Common myeloid progenitor, CD34-positive (primary cell): ENCODE data around the gene TNNC2.

Experiments used
- CTCF ChIA-PET: fragments of 350-600 bp; sonication (Branson Sonifier 250); formaldehyde crosslinking; loops from one replicate; lab custom pipeline; 2021; ENCODE audit warnings: antibody characterized with exemption; lab: Charles Lee
- POLR2A ChIA-PET: fragments of 350-600 bp; sonication (Branson Sonifier 250); formaldehyde crosslinking; loops from one replicate; lab custom pipeline; 2021; ENCODE audit warnings: antibody characterized with exemption; lab: Charles Lee
- DNase-seq, 3 donors: peaks; one replicate each; pipeline versions ENCODE4 v3.0.0 to v3.0.0-alpha.2; 2013
- H3K27ac ChIP-seq, 2 experiments: 1 replicate in 1 of 2; 2 replicates in 1 of 2; pipeline ENCODE4 v1.7.0; 2013; ENCODE audit warnings: inconsistent platforms in 2 of 2, low read length in 2 of 2, mild to moderate bottlenecking in 2 of 2, low read depth in 1 of 2, moderate library complexity in 1 of 2; ENCODE audit not compliant: severe bottlenecking in 2 of 2, insufficient read depth in 1 of 2, poor library complexity in 1 of 2
- H3K27me3 ChIP-seq, 5 experiments: replicated peaks in 2 of 5; 1 replicate in 3 of 5; 2 replicates in 2 of 5; pipeline versions ENCODE4 v1.6.1 to v1.7.0; 2013; ENCODE audit warnings: low read length in 4 of 5, mild to moderate bottlenecking in 2 of 5, moderate library complexity in 2 of 5, inconsistent platforms in 1 of 5; ENCODE audit not compliant: insufficient read depth in 5 of 5, control insufficient read depth in 4 of 5
- H3K36me3 ChIP-seq, 4 experiments: 1 replicate in 2 of 4; 2 replicates in 2 of 4; pipeline versions ENCODE4 v1.6.1 to v1.7.0; 2013; ENCODE audit warnings: low read length in 3 of 4, control low read depth in 1 of 4, mild to moderate bottlenecking in 1 of 4; ENCODE audit not compliant: control insufficient read depth in 4 of 4, insufficient read depth in 4 of 4
- H3K4me1 ChIP-seq, 4 experiments: 1 replicate in 3 of 4; 2 replicates in 1 of 4; pipeline versions ENCODE4 v1.6.1 to v1.7.1; 2013; ENCODE audit warnings: low read length in 3 of 4, mild to moderate bottlenecking in 3 of 4, control low read depth in 1 of 4, inconsistent platforms in 1 of 4, moderate library complexity in 1 of 4; ENCODE audit not compliant: control insufficient read depth in 4 of 4, insufficient read depth in 4 of 4; ENCODE audit errors: control extremely low read depth in 1 of 4
- H3K4me3 ChIP-seq, 7 experiments: 1 replicate in 4 of 7; 2 replicates in 3 of 7; pipeline versions ENCODE4 v1.5.1 to v1.7.0; 2013; ENCODE audit warnings: mild to moderate bottlenecking in 7 of 7, low read length in 6 of 7, moderate library complexity in 6 of 7, inconsistent platforms in 2 of 7, low read depth in 2 of 7, control low read depth in 1 of 7; ENCODE audit not compliant: insufficient read depth in 4 of 7, control insufficient read depth in 1 of 7; ENCODE audit errors: extremely low read depth in 1 of 7
- H3K9me3 ChIP-seq, 5 experiments: 1 replicate in 4 of 5; 2 replicates in 1 of 5; pipeline versions ENCODE4 v1.6.1 to v1.7.1; 2013; ENCODE audit warnings: low read length in 4 of 5, mild to moderate bottlenecking in 2 of 5, inconsistent platforms in 1 of 5, low read depth in 1 of 5, moderate library complexity in 1 of 5; ENCODE audit not compliant: control insufficient read depth in 4 of 5, insufficient read depth in 2 of 5; ENCODE audit errors: control extremely low read depth in 1 of 5
- WGBS: methylation state at CpG from one replicate; pipeline ENCODE4 v1.1.5; 2013; ENCODE audit not compliant: insufficient coverage; 5-methylcytosine and 5-hydroxymethylcytosine counted together

The TNNC2 gene

GRCh38 chr20:45857882-45858216, 30.7 kb upstream of the TNNC2 start:
- peak overlapping the region; percentile 75 to 89 for H3K27ac ChIP-seq
- peaks cover 2 to 26% (median 24%) of the 10 kb centered on the region in 4 experiments for H3K4me1 ChIP-seq
- peaks cover 0 to 12% (median 8%) of the 10 kb centered on the region in 4 experiments for H3K36me3 ChIP-seq
- DNase-seq, result no peak
- H3K27me3 ChIP-seq, result no peaks in the 10 kb centered on the region
- peak overlapping the region; percentile 42 to 98 (median 91) for H3K4me3 ChIP-seq
- no peaks in the 10 kb centered on the region for H3K9me3 ChIP-seq
- ChIA-PET POLR2A (interaction anchor here (0.6 kb wide), 1 partner anchor 33 kb away, joined by 3 read pairs; no protein-coding TSS in a partner anchor), CTCF (interaction anchor here (1.4 kb wide), 1 partner anchor 10 kb away, joined by 4 read pairs; no protein-coding TSS in a partner anchor)
- 11% methylated on average over 5 of the region's 13 CpGs for WGBS

GRCh38 chr20:45857114-45857881, 30.2 kb upstream of the TNNC2 start, which contains the start of the genes ACOT8 and ZSWIM3:
Gene ACOT8, minus strand, starts transcription at chr20:45857392. Its CDS starts 77 bp downstream, at chr20:45857315.
Gene ZSWIM3, plus strand, starts transcription at chr20:45857614. Its CDS starts 212 bp downstream, at chr20:45857826.
- WGBS, result 0% methylated on average over 31 of the region's 36 CpGs
- H3K9me3 ChIP-seq, result no peaks in the 10 kb centered on the region
- DNase-seq, result peak; percentile 100
- ChIA-PET POLR2A (interaction anchor here (0.6 to 0.7 kb wide), 4 partner anchors 13 to 457 kb away, joined by 3 to 4 read pairs (median 3); no protein-coding TSS in a partner anchor), CTCF (interaction anchor here (0.8 to 1.4 kb wide), 5 partner anchors 11 to 104 kb away, joined by 3 to 4 read pairs (median 3); partner anchors contain the start of genes CTSA and NEURL2)
- peak within 1 kb of the TSS; percentile 75 to 89 for H3K27ac ChIP-seq
- no peaks in the 10 kb centered on the region for H3K27me3 ChIP-seq
- peaks cover 0 to 13% (median 10%) of the 10 kb centered on the region in 4 experiments for H3K36me3 ChIP-seq
- H3K4me1 ChIP-seq, result peaks cover 2 to 26% (median 24%) of the 10 kb centered on the region in 4 experiments
- H3K4me3 ChIP-seq, result peak within 1 kb of the TSS; percentile 55 to 98 (median 93)

- ChIA-PET CTCF (interaction anchor here (1.5 to 2.3 kb wide), 3 partner anchors 11 to 54 kb away, joined by 3 to 8 read pairs (median 4); no protein-coding TSS in a partner anchor), POLR2A (no interaction called here)
- peaks cover 3 to 43% (median 22%) of the 10 kb centered on the region in 4 experiments for H3K36me3 ChIP-seq
- H3K27me3 ChIP-seq, result no peaks in the 10 kb centered on the region
- no peak for DNase-seq
- H3K4me1 ChIP-seq, result peaks cover 2 to 23% (median 22%) of the 10 kb centered on the region in 4 experiments
- H3K9me3 ChIP-seq, result no peaks in the 10 kb centered on the region
- no peak overlapping the region for H3K27ac ChIP-seq
- H3K4me3 ChIP-seq, result no peak overlapping the region
- no CpG with 5 or more reads among the region's 2 CpGs for WGBS
These were observed 26.4 kb upstream of the TNNC2 start for GRCh38 chr20:45853484-45853883.

- Histone ChIP-seq H3K4me3 (no peak overlapping the region), H3K27me3 (no peaks in the 10 kb centered on the region), H3K27ac (no peak overlapping the region), H3K9me3 (no peaks in the 10 kb centered on the region), H3K36me3 (peaks cover 3 to 48% (median 28%) of the 10 kb centered on the region in 4 experiments), H3K4me1 (peaks cover 0 to 13% (median 13%) of the 10 kb centered on the region in 4 experiments)
- no peak for DNase-seq
- 100% methylated on average over 2 of the region's 6 CpGs for WGBS
- ChIA-PET CTCF (interaction anchor here (0.6 to 1.6 kb wide), 4 partner anchors 9 to 91 kb away, joined by 3 to 4 read pairs (median 3); no protein-coding TSS in a partner anchor), POLR2A (no interaction called here)
These were observed 25.2 kb upstream of the TNNC2 start for GRCh38 chr20:45852326-45852725.

GRCh38 chr20:45851501-45851900, 24.4 kb upstream of the TNNC2 start:
- DNase-seq, result no peak
- no peak overlapping the region for H3K4me3 ChIP-seq
- no peaks in the 10 kb centered on the region for H3K27me3 ChIP-seq
- H3K36me3 ChIP-seq, result peaks cover 5 to 55% (median 31%) of the 10 kb centered on the region in 4 experiments
- H3K9me3 ChIP-seq, result no peaks in the 10 kb centered on the region
- ChIA-PET CTCF (interaction anchor here (1.0 to 1.7 kb wide), 2 partner anchors 38 to 92 kb away, joined by 3 to 4 read pairs; no protein-coding TSS in a partner anchor), POLR2A (interaction anchor here (0.7 kb wide), 1 partner anchor 21 kb away, joined by 3 read pairs; no protein-coding TSS in a partner anchor)
- H3K27ac ChIP-seq, result no peak overlapping the region
- H3K4me1 ChIP-seq, result peaks cover 0 to 9% (median 9%) of the 10 kb centered on the region in 4 experiments

GRCh38 chr20:45850926-45851325, 23.8 kb upstream of the TNNC2 start:
- DNase-seq, result peak in 1 of 3 donors; percentile 17
- CTCF ChIA-PET, result interaction anchor here (1.7 to 1.9 kb wide), 2 partner anchors 11 to 39 kb away, joined by 4 to 8 read pairs; no protein-coding TSS in a partner anchor
- H3K9me3 ChIP-seq, result no peaks in the 10 kb centered on the region
- POLR2A ChIA-PET, result no interaction called here
- no peak overlapping the region for H3K27ac ChIP-seq
- no peak overlapping the region for H3K4me3 ChIP-seq
- peaks cover 5 to 61% (median 34%) of the 10 kb centered on the region in 4 experiments for H3K36me3 ChIP-seq
- WGBS, result no CpG with 5 or more reads among the region's 1 CpG
- no peaks in the 10 kb centered on the region for H3K27me3 ChIP-seq
- peaks cover 0 to 4% (median 3%) of the 10 kb centered on the region in 4 experiments for H3K4me1 ChIP-seq
